Stimulated activated CD4-positive, alpha-beta T cell treated with anti-CD3 and anti-CD28 coated beads, Interleukin-2, amount 100 ng/mL, for 48 hours (primary cell): ENCODE data around the gene CHD2.

ENCODE experiments used
- DNase-seq, 2 donors: peaks; one replicate each; pipeline ENCODE4 v3.0.0-alpha.2; 2020

Gene CHD2

GRCh38 chr15:92932946-92933649 lies 33.0 kb downstream of the CHD2 start:
- no peak for DNase-seq

- DNase-seq = no peak
Measured at GRCh38 chr15:92933831-92934230, 33.7 kb downstream of the CHD2 start.

DNA sequence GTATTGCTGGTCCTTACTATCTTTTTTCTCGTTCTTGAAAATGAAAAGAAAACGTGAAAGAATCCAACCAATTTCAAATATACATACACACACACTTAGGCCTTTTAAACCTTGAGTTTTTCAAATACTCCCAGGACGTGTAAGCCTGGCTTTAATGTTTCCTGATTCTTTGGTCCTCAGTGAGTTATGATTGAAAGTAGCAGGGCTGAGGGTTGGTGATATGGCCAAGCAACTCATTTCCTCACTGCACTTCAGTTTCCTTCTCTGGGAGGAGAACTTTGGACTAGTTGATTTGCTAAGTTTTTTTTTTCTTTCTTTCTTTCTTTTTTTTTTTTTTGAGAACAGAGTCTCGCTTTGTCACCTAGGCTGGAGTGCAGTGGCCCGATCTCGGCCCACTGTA lies 34.6 kb downstream of the CHD2 start:
- no peak for DNase-seq

DNA sequence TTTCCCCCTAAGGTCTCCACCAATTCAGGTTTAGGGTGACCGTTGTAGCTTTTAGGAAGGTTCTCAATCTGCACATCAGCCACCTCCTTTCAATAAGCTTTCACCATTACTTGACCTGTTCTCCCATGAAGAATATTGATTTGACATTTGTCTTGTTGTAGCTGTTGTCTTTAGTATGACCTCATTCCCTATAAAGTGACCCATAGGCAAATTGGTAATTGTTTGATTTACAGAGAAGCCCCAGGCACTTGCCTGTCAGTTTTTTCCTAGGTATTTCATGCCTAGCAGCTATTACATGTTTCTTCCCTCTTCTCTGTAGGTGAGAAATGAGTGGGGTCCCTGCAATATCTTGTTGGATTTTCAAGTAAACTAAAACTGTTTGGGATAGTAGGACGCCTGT lies 36.0 kb downstream of the CHD2 start:
- DNase-seq = no peak

- DNase-seq = no peak
Measured at GRCh38 chr15:92936693-92937092, 36.6 kb downstream of the CHD2 start.

- no peak for DNase-seq
Measured at GRCh38 chr15:92937901-92938300, 37.8 kb downstream of the CHD2 start.

GRCh38 chr15:92938387-92938786 lies 38.3 kb downstream of the CHD2 start:
- no peak for DNase-seq

DNA sequence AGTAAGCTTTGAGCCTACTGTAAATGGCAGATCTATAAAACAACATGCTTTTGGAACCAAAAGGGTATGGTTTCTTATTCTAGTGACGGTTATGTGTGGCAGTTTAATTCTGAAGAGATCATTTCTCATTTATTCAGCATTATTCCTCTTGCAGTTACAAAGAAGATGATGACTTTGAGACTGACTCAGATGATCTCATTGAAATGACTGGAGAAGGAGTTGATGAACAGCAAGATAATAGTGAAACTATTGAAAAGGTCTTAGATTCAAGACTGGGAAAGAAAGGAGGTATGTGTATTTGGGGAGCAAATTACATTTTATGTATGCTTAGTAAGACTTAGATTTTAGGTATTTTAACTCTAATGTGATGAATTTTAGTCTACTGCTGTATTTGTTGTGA lies 41.5 kb downstream of the CHD2 start:
- no peak for DNase-seq

GRCh38 chr15:92942706-92943105 lies 42.6 kb downstream of the CHD2 start:
- no peak for DNase-seq

- DNase-seq = no peak
Measured at GRCh38 chr15:92943581-92943980, 43.5 kb downstream of the CHD2 start.

DNA sequence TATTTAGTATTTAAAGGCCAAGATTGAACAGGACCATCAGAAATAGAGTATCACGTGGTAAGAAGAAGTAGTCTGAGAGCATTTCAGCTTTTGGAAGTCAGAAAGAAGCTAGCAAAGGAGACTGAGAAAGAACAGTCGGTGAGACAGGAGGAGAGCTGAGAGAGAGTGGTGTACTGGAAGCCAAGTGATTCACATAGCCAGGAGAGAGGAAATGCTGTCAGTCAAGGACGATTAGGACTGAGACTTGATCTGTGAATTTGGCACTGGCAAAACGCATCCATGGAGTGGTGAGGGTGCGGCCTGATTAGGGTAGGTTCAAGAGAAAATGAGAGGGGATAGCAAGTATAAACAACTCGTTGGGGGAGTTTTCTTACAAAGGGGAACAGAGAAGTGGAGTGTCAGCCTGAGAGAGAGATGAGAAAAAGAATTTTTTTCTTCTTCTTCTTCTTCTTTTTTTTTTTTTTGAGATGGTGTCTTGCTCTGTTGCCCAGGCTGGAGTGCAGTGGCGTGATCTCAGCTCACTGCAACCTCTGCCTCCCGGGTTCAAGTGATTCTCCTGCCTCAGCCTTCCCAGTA lies 44.9 kb downstream of the CHD2 start:
- no peak for DNase-seq

GRCh38 chr15:92947071-92947730 lies 47.1 kb downstream of the CHD2 start:
- no peak for DNase-seq

DNA sequence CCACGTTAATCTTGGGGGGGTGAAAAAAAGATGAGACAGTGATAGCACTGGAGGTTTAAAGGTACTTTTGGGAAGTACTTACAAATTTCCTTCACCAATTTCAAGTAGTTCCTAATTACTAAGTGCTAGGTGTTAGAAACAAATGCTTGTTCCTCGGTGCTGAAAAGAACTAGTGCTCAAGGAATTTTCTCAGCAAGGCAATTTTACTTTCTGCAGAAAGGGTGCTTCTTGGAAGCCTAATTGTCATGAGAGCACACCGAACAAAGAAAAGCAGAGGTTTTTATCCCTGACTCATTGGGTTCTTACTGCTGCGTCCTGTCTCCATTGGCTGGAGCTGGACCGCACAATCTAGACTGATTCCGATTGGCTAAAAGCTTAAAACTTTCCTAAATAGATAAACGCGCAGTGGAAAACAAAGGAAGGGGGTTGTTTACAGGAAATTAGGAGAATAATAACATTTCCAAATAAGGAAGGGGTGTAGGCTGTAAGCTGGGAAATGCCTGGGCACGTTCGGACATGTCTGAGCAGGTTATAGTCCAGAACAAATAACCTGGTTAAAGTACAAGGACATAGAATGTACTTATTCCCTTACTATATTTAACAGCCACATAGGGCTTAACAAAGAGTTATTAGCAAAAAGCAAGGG lies 49.6 kb downstream of the CHD2 start:
- DNase-seq = no peak

DNA sequence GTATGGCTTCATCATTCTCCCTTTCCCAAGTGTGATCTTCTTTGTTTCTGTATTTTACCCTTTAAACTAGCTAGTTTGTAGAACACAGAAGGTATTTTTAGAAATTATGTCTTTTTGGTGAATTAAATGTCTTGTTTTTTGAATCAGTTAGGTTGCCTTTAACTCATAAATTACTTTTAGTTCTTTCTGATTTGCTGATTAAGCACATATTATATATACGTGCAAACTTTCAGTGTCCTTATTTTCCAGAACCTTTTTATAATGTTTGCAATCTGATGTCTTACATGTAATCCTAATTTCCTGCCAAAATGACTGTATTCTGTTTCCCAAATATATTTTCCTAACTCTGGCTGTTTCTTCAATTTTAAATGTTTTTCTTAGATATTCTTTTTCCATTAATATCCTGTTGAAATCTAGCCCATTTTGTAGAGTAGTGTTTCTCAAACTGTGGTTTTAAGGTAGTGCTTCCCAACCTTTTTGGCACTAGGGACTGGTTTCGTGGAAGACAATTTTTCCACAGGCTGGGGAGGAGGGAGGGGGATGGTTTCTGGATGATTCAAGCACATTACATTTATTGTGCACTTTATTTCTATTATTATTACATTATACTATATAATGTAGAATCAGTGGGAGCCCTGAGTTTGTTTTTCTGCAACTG lies 51.8 kb downstream of the CHD2 start:
- DNase-seq = no peak

- DNase-seq = no peak
Measured at GRCh38 chr15:92952458-92952850, 52.3 kb downstream of the CHD2 start.

GRCh38 chr15:92953566-92953965 lies 53.4 kb downstream of the CHD2 start:
- DNase-seq = no peak

- DNase-seq = no peak
Measured at GRCh38 chr15:92954002-92954401, 53.9 kb downstream of the CHD2 start.

DNA sequence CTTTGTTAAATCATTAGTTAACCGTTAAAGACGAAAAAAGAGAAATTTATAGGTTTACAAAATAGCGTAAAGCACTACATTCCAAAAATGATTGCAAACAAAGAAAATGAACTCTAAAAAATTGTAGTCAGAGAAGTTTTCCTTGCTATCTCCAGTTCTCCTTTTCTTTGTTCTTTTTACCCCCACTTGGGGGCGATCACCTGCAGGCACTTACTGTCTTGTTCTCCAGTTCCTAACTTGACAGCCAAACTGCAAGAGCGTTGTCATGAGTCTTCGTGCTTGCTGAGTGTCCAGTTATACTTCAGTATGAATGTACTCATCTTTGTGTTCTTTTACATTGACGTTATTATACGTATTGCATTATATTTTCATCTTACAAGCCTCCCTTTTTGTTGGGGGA lies 54.5 kb downstream of the CHD2 start:
- no peak for DNase-seq

GRCh38 chr15:92955706-92956105 lies 55.6 kb downstream of the CHD2 start:
- DNase-seq = no peak

DNA sequence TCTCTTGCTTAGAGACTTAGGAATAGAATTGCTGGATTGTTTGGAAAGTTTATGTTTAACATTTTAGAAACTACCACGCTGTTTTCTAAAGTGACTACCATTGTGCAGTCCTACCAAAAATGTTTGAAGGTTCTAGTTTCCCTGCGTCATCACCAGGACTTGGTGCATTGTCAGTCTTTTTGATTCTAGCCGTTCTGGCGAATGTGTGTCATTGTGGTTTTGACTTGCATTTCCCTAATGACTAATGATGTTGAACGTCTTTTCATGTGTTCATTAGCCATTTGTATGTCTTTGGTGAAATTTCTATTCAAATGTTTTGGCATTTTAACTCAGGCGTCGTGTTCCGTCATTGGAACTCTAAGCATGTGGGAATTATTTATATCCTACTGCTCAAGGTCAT lies 58.0 kb downstream of the CHD2 start:
- peak; percentile 23 to 30 for DNase-seq

GRCh38 chr15:92959219-92959618 lies 59.1 kb downstream of the CHD2 start:
- DNase-seq = no peak

DNA sequence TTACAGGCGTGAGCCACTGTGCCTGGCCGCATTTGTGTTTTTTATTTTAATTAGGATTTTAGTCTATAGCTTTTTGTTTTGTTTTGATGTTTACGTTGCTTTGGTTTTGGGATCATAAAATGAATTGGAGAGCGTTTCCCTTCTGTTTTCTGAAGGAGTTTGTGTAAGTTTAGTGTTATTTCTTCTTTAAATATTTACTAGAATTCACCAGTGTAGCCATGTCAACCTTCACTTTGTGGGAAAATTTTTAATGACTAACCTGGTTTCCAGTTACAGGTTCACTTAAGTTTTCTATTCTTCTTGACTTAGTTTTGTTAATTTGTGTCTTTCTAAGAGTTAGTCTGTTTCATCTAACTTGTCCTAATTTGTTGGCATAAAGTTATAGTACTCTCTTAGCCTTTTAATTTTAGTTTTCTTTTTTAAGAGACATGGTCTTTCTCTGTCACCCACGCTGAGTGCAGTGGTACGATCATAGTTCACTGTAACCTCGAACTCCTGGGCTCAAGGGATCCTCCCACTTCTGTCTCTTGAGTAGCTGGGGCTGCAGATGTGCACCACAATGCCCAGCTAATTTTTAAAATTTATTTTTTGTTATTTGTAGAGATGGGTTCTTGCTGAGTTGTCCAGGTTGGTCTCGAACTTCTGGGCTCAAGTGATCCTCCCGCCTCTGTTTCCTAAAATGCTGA lies 61.0 kb downstream of the CHD2 start:
- DNase-seq = no peak

GRCh38 chr15:92962914-92963313 lies 62.8 kb downstream of the CHD2 start:
- no peak for DNase-seq
